ENCODE results near the gene ATF6. TPM values are rescaled to one million over a fixed set of nuclear protein-coding genes. Genes with fewer than 3 reads are reported as not detected.

Gene ATF6
- total RNA-seq, 1 experiment from 2014 or later: 10.6 TPM

DNA sequence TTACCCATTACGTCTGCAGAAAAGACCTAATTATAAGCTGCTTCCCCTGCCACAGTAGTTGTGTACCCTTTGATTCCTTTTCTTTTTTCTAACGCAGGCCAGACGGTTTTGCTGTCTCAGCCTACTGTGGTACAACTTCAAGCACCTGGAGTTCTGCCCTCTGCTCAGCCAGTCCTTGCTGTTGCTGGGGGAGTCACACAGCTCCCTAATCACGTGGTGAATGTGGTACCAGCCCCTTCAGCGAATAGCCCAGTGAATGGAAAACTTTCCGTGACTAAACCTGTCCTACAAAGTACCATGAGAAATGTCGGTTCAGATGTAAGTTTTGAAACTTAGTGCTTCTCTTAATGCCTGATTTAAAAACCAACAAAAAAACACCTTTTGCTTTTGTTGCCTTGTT, 35.8 kb downstream of the ATF6 start:
- ChIA-PET POLR2A (interaction anchor here (1.0 kb wide), 1 partner anchor 9 kb away, joined by 4 read pairs; no protein-coding TSS in a partner anchor), CTCF (interaction anchor here (1.7 to 1.8 kb wide), 2 partner anchors 10 to 235 kb away, joined by 12 to 15 read pairs; no protein-coding TSS in a partner anchor)
- ATAC-seq (peak; percentile 94), DNase-seq (ENCODE audit: low spot score) (peak; percentile 22)
- Mint-ChIP-seq H3K36me3 (no peaks in the 10 kb centered on the region), H3K27ac (peak overlapping the region; percentile 19; the same call in 1 of the 2 replicates), H3K9me3 (no peaks in the 10 kb centered on the region), H3K4me3 (no peak overlapping the region), H3K4me1 (peaks cover 6% of the 10 kb centered on the region), H3K27me3 (ENCODE audit: low read depth) (no peaks in the 10 kb centered on the region)
- TF ChIP-seq PRRX2 (CRISPR knock-in tag; IDR thresholded peaks at IDR 0.05): no peak
- no peak for TF ChIP-seq KAT7 (CRISPR knock-in tag; IDR thresholded peaks at IDR 0.05; ENCODE audit: borderline replicate concordance)
- TF ChIP-seq, protein P1, sequence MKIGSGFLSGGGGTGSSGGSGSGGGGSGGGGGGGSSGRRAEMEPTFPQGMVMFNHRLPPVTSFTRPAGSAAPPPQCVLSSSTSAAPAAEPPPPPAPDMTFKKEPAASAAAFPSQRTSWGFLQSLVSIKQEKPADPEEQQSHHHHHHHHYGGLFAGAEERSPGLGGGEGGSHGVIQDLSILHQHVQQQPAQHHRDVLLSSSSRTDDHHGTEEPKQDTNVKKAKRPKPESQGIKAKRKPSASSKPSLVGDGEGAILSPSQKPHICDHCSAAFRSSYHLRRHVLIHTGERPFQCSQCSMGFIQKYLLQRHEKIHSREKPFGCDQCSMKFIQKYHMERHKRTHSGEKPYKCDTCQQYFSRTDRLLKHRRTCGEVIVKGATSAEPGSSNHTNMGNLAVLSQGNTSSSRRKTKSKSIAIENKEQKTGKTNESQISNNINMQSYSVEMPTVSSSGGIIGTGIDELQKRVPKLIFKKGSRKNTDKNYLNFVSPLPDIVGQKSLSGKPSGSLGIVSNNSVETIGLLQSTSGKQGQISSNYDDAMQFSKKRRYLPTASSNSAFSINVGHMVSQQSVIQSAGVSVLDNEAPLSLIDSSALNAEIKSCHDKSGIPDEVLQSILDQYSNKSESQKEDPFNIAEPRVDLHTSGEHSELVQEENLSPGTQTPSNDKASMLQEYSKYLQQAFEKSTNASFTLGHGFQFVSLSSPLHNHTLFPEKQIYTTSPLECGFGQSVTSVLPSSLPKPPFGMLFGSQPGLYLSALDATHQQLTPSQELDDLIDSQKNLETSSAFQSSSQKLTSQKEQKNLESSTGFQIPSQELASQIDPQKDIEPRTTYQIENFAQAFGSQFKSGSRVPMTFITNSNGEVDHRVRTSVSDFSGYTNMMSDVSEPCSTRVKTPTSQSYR (CRISPR knock-in tag; IDR thresholded peaks at IDR 0.05): no peak
- no peak for TF ChIP-seq TP53 (CRISPR knock-in tag; IDR thresholded peaks at IDR 0.05)
- TF ChIP-seq, protein P2, sequence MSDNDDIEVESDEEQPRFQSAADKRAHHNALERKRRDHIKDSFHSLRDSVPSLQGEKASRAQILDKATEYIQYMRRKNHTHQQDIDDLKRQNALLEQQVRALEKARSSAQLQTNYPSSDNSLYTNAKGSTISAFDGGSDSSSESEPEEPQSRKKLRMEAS (CRISPR knock-in tag; IDR thresholded peaks at IDR 0.05): no peak
- no peak for TF ChIP-seq NFE2L1 (CRISPR knock-in tag; IDR thresholded peaks at IDR 0.05)
- TF ChIP-seq NR3C1 (CRISPR knock-in tag; conservative IDR thresholded peaks at IDR 0.05; ENCODE audit: low read depth): no peak
- TF ChIP-seq, protein P3, sequence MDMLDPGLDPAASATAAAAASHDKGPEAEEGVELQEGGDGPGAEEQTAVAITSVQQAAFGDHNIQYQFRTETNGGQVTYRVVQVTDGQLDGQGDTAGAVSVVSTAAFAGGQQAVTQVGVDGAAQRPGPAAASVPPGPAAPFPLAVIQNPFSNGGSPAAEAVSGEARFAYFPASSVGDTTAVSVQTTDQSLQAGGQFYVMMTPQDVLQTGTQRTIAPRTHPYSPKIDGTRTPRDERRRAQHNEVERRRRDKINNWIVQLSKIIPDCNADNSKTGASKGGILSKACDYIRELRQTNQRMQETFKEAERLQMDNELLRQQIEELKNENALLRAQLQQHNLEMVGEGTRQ (CRISPR knock-in tag; IDR thresholded peaks at IDR 0.05): peak; percentile 75
- TF ChIP-seq, protein P4, sequence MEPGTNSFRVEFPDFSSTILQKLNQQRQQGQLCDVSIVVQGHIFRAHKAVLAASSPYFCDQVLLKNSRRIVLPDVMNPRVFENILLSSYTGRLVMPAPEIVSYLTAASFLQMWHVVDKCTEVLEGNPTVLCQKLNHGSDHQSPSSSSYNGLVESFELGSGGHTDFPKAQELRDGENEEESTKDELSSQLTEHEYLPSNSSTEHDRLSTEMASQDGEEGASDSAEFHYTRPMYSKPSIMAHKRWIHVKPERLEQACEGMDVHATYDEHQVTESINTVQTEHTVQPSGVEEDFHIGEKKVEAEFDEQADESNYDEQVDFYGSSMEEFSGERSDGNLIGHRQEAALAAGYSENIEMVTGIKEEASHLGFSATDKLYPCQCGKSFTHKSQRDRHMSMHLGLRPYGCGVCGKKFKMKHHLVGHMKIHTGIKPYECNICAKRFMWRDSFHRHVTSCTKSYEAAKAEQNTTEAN (CRISPR knock-in tag; IDR thresholded peaks at IDR 0.05): no peak
- TF ChIP-seq JUN (CRISPR knock-in tag; IDR thresholded peaks at IDR 0.05): no peak
- TF ChIP-seq, protein P5, sequence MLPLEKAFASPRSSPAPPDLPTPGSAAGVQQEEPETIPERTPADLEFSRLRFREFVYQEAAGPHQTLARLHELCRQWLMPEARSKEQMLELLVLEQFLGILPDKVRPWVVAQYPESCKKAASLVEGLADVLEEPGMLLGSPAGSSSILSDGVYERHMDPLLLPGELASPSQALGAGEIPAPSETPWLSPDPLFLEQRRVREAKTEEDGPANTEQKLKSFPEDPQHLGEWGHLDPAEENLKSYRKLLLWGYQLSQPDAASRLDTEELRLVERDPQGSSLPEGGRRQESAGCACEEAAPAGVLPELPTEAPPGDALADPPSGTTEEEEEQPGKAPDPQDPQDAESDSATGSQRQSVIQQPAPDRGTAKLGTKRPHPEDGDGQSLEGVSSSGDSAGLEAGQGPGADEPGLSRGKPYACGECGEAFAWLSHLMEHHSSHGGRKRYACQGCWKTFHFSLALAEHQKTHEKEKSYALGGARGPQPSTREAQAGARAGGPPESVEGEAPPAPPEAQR (CRISPR knock-in tag; IDR thresholded peaks at IDR 0.05): no peak
- peak; percentile 60; the same call in 1 of the 2 replicates for TF ChIP-seq USF1 (CRISPR knock-in tag; IDR thresholded peaks at IDR 0.05)
- no peak for TF ChIP-seq ZNF121 (CRISPR knock-in tag; IDR thresholded peaks at IDR 0.05)
- TF ChIP-seq, protein P6, sequence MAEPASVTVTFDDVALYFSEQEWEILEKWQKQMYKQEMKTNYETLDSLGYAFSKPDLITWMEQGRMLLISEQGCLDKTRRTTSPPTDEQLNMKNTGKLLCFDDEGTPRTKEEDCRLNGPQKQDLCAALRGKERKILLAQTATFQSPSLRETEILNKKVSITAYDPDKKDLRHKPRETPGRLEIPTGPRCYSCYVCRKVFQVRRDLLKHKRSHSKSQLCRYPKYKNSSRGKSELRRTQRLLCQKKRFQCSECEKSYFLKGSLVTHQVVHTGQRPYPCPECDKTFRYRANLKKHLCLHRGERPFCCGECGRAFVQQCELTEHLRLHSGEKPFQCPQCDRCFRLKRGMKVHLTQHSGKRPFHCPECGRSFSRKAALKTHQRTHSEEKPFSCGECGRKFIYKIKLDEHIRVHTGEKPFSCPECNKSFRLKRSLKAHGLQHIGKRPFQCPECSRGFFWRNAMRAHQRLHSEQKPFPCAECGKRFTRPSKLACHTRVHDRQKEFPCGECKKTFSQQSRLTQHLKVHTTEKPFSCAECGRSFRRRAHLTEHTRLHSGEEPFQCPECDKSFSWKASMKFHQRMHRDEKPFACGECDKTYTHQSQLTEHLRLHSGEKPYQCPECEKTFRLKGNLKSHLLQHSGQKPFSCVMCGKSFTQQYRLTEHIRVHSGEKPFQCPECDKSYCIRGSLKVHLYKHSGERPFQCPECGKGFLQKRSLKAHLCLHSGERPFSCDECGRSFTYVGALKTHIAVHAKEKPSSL (CRISPR knock-in tag; conservative IDR thresholded peaks at IDR 0.05): no peak

DNA sequence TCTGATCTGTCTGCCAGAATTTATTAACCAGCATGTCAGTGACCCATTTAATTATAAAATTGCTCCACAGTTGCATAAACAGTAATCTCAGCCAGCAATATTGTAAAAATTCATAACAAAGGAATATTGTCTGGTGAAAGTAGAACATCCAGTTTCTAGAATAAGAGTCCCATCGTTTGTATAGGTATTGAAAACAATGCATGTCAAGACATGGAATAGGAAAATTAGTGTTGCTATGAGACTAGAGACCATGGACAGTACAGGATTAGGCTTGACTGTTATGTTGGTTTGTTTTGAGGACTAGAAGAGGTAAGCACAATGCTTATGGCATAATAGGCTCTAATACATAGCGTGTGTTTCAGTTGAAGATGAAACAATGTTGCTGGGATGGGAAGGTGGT, 37.1 kb downstream of the ATF6 start:
- Mint-ChIP-seq H3K36me3 (no peaks in the 10 kb centered on the region), H3K4me1 (peaks cover 6% of the 10 kb centered on the region), H3K9me3 (no peaks in the 10 kb centered on the region), H3K4me3 (no peak overlapping the region), H3K27me3 (ENCODE audit: low read depth) (no peaks in the 10 kb centered on the region), H3K27ac (no peak overlapping the region)
- TF ChIP-seq SP1 (CRISPR knock-in tag; conservative IDR thresholded peaks at IDR 0.05): no peak
- no peak for TF ChIP-seq SOX15 (CRISPR knock-in tag; IDR thresholded peaks at IDR 0.05)
- TF ChIP-seq USF1 (CRISPR knock-in tag; IDR thresholded peaks at IDR 0.05): no peak
- no peak for TF ChIP-seq NFYB (CRISPR knock-in tag; conservative IDR thresholded peaks at IDR 0.05; ENCODE audit: low read depth)
- TF ChIP-seq MLX (CRISPR knock-in tag; IDR thresholded peaks at IDR 0.05): no peak
- TF ChIP-seq, protein P7, sequence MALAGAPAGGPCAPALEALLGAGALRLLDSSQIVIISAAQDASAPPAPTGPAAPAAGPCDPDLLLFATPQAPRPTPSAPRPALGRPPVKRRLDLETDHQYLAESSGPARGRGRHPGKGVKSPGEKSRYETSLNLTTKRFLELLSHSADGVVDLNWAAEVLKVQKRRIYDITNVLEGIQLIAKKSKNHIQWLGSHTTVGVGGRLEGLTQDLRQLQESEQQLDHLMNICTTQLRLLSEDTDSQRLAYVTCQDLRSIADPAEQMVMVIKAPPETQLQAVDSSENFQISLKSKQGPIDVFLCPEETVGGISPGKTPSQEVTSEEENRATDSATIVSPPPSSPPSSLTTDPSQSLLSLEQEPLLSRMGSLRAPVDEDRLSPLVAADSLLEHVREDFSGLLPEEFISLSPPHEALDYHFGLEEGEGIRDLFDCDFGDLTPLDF (CRISPR knock-in tag; IDR thresholded peaks at IDR 0.05): no peak
- no peak for TF ChIP-seq JUN (CRISPR knock-in tag; IDR thresholded peaks at IDR 0.05)
- TF ChIP-seq, protein P6 (CRISPR knock-in tag; conservative IDR thresholded peaks at IDR 0.05): no peak
- DNase-seq (ENCODE audit: low spot score): no peak
- ChIA-PET CTCF (no interaction called here), POLR2A (interaction anchor here (0.6 kb wide), 1 partner anchor 168 kb away, joined by 3 read pairs; no protein-coding TSS in a partner anchor)
- no peak for ATAC-seq

Measured in WTC11 (cell line).